ENCODE results near the gene CERS2.

The CERS2 gene

DNA sequence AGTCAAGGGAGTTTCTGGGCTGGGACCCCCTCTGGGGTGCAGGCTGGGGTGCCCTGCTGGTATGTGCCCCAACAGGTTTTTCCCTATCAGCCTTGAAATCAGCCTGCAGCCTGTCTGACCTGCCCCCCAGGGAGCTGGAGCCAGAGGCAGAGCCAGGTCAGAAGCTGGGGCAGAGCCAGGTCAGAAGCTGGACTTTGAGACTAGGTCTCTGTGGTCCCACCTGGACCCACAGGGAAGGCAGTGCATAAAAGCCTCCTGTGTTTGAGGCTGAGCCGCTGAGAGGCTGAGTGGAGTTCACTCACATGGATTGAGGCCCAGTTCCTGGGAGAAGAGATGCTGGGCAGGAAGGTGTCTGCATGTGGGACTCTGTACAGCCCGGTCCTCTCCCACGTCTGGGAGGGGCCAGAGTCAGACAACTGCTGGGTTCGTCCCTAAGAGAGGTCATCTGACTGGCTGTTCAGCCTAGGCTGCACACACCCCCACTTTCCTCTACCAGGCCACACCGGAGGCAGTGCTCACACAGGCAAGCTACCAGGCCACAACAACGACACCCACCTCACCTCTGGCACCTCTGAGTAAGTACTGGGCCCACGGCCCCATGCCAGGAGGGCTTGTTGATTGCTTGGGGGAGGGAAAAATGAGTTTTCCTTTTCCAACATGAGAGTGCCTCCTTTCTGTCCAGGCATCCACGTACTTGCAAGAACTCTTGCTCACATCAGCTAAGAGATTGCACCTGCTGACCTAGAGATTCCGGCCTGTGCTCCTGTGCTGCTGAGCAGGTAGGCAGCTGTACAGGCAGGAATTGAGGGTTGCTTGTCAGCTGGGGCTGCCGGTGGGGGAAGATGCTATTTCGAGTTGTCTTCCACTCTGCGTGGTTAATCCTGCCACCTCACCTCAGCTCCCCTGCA, 7.4 kb upstream of the CERS2 start, which contains the start of gene ANXA9:
ANXA9 (plus strand) TSS at position 488 of the 908 bp plus-strand sequence. CDS start 814 bp downstream, outside the sequence.
- Mint-ChIP-seq H3K4me3 (no peak within 1 kb of the TSS), H3K36me3 (no peaks in the 10 kb centered on the region), H3K9me3 (no peaks in the 10 kb centered on the region), H3K27ac (no peak within 1 kb of the TSS), H3K27me3 (no peaks in the 10 kb centered on the region), H3K4me1 (peaks cover 7% of the 10 kb centered on the region)
- DNase-seq (ENCODE audit: low spot score in 2 of 2) (no peak), ATAC-seq (ENCODE audit: low read depth) (no peak)

DNA sequence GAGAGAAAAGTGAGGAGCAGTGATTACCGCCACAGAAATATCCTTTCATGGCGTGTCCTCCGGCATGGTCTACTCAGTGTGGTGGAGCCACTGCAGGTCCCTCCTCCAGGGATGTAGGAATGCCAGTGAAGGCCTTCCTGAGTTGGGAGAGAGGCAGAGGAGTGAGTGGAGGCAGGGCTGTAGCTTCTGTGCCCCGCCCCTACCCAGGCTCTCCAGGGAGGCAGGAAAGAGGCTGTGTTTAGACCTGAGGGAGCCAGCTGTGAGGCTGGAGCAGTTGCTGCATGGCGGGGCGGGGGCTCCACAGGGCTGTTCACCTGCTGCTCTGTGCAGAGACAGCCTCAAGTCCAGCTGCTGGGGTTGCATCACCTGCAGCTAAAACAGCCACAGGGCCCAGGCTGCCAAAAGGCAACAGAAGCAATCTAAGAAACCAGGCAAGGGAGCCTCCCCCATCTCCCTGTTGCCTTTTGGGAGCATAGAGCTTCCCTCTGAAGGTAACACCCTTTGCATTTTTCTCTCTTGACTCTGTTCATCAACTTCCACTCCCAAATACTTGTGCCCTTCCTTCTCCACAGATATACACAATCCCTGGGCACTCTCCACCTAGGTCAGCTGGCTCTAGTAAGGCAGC, 6.7 kb upstream of the CERS2 start:
- Mint-ChIP-seq H3K27ac (no peak overlapping the region), H3K9me3 (no peaks in the 10 kb centered on the region), H3K4me3 (no peak overlapping the region), H3K4me1 (peaks cover 14% of the 10 kb centered on the region), H3K36me3 (no peaks in the 10 kb centered on the region), H3K27me3 (no peaks in the 10 kb centered on the region)
- DNase-seq (ENCODE audit: low spot score in 2 of 2) (no peak), ATAC-seq (ENCODE audit: low read depth) (no peak)

DNA sequence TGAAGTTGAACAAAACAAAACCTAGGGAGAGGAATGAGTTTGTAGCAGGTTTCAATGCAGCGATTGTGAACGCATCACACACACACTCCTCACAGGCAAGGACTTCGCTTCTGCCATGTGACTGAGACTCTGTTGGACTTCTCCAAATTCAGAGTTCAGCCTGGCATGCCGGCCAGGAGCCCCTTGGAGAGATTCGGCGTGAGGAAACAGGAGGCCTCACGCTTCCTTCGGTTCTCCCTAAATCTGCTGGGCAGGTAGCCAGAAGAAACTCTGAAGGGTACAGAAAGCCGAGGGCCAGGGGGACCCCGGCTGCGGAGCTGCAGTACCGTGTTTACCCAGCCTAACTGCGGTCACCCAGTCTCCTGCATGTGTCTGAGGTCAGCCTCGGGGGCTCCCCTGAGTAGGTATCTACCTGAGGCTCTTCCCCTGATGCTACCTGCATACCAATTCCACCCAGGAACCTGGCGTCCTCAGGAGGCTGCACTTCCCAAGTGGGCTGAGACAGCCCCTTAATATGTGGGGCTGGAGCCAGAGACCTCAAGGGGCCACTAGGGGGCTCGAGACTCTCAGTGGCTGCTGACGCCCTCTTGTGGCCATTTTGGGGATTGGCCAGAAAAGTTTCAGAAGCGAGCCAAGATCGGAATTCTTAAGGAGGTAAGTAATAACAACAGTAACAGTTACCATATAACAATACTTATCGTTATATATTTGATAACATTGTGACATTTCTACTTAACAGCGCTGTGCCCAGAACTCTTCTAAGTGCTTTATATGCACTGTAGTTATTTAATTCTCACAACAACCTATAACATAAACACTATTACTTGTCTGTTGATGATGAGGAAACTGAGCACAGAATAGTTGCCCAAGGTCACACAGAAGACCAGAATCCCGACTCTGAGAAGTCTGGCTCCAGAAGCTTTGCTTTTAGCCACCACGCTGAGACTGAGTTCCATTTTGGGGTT, 4.7 kb upstream of the CERS2 start:
- Mint-ChIP-seq H3K27ac (no peak overlapping the region), H3K4me1 (peaks cover 14% of the 10 kb centered on the region), H3K36me3 (no peaks in the 10 kb centered on the region), H3K27me3 (no peaks in the 10 kb centered on the region), H3K9me3 (no peaks in the 10 kb centered on the region), H3K4me3 (peak overlapping the region; percentile 64)
- DNase-seq (ENCODE audit: low spot score in 2 of 2) (peak; percentile 89), ATAC-seq (ENCODE audit: low read depth) (peak; percentile 56)

DNA sequence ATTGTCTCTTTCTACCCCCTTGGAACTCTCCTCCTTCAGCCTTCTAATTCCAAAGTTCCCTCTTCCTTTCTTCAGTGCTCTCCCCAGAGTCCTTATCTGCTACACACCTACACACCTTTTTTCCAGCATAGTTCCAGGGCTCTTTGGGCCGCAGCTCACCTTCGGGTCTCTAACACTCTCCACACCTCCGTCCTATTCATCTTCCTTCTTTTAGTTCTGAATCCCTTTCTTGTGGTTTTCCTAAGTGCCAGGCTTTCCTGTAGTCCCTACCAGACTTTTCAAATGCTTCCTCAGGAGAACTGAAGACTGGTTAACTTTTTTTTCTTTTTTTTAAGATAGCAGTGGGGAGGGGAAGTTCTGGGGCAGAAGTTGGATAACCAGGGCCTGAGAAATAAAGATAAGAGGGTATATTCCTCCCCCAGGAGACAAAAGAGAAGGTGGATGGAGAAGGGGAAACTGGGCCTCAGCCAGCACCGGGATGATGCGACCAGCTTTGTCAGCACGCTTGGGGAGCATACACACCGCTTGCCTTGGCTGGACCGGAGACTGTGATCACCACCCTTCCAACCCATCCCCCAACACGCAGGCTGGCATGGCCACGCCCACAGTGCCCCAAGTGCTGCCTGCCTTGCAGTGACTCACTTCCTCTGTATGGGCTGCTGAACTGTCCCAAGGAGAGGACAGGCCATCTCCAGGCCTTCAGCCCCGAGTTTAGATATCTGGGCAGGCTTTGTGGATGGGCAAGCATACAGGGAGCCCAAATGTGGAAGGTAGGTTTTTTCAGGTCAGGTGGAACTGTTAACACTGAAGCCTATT, 2.5 kb upstream of the CERS2 start:
- Mint-ChIP-seq H3K27ac (peak overlapping the region; percentile 50), H3K27me3 (no peaks in the 10 kb centered on the region), H3K4me3 (peak overlapping the region; percentile 69), H3K4me1 (peaks cover 31% of the 10 kb centered on the region), H3K9me3 (no peaks in the 10 kb centered on the region), H3K36me3 (no peaks in the 10 kb centered on the region)
- DNase-seq (ENCODE audit: low spot score in 2 of 2) (peak; percentile 58 to 66), ATAC-seq (ENCODE audit: low read depth) (peak; percentile 40)

DNA sequence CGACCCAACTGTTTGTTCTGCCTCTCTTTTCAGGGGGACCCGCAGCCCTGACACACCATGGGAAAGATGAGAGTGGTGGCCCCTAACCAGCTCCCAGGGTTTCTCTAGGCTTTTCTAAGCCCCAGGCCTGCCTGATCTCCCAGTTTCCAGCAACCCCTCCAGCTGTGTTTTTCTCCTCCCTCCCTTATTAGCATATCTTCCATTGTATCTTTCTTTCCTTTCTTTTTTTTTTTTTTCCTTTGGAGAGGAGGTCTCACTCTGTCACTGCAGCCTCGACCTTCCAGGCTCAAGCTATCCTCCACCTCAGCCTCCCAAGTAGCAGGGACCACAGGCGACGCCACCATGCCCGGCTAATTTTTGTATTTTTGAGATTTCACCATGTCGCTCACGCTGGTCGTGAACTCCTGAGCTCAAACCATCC, 1.8 kb upstream of the CERS2 start:
- DNase-seq (ENCODE audit: low spot score in 2 of 2) (no peak), ATAC-seq (ENCODE audit: low read depth) (no peak)
- H3K4me1 Mint-ChIP-seq: peaks cover 37% of the 10 kb centered on the region
- peak overlapping the region; percentile 50 for H3K27ac Mint-ChIP-seq
- peak overlapping the region; percentile 69 for H3K4me3 Mint-ChIP-seq
- no peaks in the 10 kb centered on the region for H3K9me3 Mint-ChIP-seq
- H3K36me3 Mint-ChIP-seq: no peaks in the 10 kb centered on the region
- no peaks in the 10 kb centered on the region for H3K27me3 Mint-ChIP-seq

DNA sequence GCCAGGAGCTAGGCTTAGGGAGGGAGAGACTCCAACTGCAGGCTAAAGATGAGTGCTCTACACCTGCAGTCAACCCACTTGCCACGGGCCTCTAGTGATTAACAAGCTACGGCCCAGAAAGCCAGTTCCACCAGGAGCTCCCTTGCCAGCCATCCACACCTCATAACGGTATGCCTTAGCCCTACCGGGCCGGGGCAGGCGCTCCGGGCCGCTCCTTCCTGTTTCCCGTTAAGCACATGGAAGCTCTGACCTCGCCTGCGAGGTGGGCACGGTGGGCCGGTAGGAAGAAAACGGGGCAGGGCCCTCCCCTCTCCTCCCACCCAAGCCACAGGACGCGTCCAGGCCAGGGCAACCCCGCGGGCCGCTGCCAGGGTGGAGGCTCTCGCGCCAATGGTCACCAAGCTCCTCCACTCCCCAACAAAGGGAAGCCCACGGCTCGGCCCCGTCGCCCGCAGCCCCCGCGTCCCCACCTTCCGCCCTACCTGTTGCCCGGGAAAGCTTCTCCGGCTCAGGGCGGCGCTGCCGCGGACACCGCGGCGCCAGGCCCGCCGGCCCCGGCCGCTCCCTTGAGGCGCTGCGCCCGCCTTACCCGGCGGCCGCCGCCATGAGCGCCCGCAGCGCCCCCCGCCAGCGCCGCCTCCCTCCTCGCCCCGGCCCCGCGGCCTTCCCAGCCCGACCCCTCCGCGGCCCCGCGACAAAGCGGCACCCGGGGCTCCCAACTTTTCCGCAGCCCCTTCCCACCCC, 627 bp downstream of the CERS2 start:
- DNase-seq (ENCODE audit: low spot score in 2 of 2) (peak; percentile 20 to 59), ATAC-seq (ENCODE audit: low read depth) (peak; percentile 47)
- peaks cover 43% of the 10 kb centered on the region for H3K4me1 Mint-ChIP-seq
- H3K4me3 Mint-ChIP-seq: peak overlapping the region; percentile 89
- no peaks in the 10 kb centered on the region for H3K27me3 Mint-ChIP-seq
- H3K9me3 Mint-ChIP-seq: no peaks in the 10 kb centered on the region
- peak overlapping the region; percentile 91 for H3K27ac Mint-ChIP-seq
- peaks cover under 1% of the 10 kb centered on the region for H3K36me3 Mint-ChIP-seq

DNA sequence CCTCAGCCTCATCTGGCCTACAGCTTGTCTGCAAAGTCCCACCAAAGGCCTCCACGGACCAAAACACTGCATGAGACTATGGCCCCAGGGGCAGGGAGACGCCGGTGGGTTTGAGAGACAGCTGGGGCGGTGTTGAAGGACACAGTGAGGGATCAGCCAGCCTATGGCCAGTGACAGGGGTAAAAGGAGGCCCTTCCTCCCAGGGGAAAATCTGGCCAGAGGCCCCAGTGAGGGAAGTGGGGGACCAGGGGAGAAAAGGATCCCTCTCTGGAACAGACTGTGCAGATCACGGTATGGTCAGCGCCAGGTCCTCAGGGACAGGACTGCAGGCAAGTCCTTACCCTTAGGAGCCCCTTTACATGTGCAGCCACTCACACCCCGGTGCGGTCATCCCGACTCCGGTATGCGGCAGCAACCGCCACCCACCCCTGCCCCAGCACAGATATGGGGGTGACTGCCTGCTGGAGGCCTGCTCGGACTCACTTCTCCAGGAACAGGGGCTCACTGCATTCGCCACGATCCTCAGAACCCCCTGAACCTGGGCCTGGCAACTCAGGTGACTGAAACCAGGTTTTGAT, 1.3 kb downstream of the CERS2 start:
- peak overlapping the region; percentile 91 for H3K27ac Mint-ChIP-seq
- ATAC-seq (ENCODE audit: low read depth): no peak
- H3K36me3 Mint-ChIP-seq: peaks cover 5% of the 10 kb centered on the region
- no peaks in the 10 kb centered on the region for H3K27me3 Mint-ChIP-seq
- no peaks in the 10 kb centered on the region for H3K9me3 Mint-ChIP-seq
- peak in 1 of 2 donors; percentile 11 for DNase-seq (ENCODE audit: low spot score in 2 of 2)
- peak overlapping the region; percentile 89 for H3K4me3 Mint-ChIP-seq
- H3K4me1 Mint-ChIP-seq: peaks cover 41% of the 10 kb centered on the region

DNA sequence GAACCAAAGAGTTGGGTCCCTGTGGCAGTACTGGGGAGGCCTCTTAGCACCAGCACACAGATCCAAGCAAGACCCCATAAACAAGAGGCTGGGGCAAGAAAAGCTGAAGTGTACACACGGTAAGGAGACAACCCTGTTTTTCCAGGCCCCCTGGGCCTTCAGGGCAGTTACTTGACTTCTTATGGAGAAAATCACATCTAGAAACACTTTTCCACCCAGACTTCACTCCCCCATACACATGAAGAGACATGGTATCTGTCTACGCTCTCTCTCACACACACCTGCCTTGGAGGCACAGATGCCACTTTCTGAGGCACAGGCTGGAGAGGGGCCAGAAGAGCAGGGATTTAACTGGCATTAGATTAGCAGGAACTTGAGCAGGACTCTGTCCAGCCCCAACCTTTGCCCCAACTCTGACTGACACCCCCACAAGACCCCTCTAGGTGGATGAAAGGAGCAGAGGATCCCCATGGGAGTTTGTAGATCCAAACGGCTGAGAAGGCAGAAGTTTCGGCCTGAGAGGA, 2.2 kb downstream of the CERS2 start:
- no peak for ATAC-seq (ENCODE audit: low read depth)
- H3K4me1 Mint-ChIP-seq: peaks cover 39% of the 10 kb centered on the region
- peak overlapping the region; percentile 89 for H3K4me3 Mint-ChIP-seq
- peak overlapping the region; percentile 91 for H3K27ac Mint-ChIP-seq
- H3K9me3 Mint-ChIP-seq: no peaks in the 10 kb centered on the region
- H3K27me3 Mint-ChIP-seq: no peaks in the 10 kb centered on the region
- H3K36me3 Mint-ChIP-seq: peaks cover 14% of the 10 kb centered on the region
- no peak for DNase-seq (ENCODE audit: low spot score in 2 of 2)

DNA sequence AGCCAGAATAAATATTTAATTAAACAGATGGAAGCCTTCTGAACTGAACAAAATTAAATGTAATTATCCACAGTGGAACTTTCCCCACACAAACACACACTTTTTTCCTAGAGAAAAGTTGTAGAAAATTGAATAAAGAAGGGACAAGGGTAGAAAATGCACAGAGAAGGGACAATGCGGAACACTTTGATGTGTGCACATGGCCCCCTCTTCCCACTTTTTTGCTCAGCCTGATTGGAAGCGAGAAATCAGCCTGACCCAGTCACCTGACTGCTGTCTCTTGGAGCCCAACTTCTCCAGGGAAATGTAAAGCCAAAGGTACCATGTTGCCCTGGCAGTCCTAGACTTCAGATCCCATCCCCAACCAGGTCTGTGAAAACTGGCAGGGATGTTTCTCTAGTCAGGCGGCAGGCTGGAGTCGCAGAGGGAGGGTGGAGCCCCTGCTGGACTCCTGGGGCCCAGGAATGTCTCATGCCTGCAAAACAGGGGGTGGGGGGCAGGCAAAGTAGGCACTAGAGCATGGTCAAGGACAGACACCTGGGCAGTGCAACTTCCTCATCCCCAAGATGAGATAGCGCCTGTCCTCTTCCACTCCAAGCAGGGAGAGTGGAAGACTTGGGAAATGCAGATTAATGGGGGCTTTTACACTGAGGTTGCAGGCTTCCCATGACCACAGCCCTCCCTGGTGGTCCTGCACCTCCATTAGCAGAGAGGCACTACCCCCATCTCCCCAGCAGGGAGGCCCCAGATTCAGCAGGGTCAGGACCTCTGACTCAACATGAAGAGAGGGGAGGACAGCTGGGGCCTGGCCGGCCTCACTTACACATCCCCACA, 2.8 kb downstream of the CERS2 start:
- peak overlapping the region; percentile 89 for H3K4me3 Mint-ChIP-seq
- H3K9me3 Mint-ChIP-seq: no peaks in the 10 kb centered on the region
- H3K36me3 Mint-ChIP-seq: peaks cover 18% of the 10 kb centered on the region
- ATAC-seq (ENCODE audit: low read depth) (no peak), DNase-seq (ENCODE audit: low spot score in 2 of 2) (no peak)
- H3K4me1 Mint-ChIP-seq: peaks cover 33% of the 10 kb centered on the region
- H3K27me3 Mint-ChIP-seq: no peaks in the 10 kb centered on the region
- peak overlapping the region; percentile 91 for H3K27ac Mint-ChIP-seq

DNA sequence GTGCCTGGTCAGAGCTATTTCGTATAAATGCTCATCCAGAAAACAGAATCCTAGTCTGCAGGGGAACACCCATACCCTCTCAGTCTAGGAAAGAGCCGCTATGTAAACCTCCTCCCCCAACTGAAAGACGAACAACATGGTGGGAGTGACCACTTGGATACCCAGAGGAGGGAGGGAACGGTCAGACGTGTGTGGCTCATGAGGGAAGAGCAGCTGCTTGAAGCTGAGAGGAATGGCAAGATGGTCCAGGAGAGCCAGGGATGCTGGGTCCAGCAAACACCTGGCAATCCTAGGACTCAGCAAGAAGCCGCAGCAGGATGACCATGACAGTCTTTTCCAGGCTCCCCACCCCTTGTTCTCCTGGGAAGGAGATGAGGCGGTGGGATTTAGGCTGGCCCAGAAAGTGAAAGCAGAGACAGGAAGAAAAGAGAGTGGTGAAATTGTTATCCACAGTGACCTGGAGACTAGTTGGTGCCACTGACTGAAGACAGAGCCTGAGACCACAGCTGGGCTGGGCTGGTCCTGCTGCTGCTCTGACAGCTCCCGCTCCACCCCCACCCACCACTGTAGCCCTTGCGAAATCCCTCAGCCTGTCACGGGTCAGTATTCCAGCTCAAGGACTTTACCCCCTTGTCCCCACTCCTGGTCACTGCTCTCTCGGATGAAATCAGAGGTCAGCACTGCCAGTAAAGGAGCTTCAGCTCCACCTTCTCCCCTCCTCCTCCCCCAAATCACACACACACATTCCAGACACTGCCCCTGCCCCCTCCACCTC, 3.6 kb downstream of the CERS2 start:
- no peak overlapping the region for H3K4me3 Mint-ChIP-seq
- peaks cover 28% of the 10 kb centered on the region for H3K4me1 Mint-ChIP-seq
- no peaks in the 10 kb centered on the region for H3K9me3 Mint-ChIP-seq
- ATAC-seq (ENCODE audit: low read depth): no peak
- no peaks in the 10 kb centered on the region for H3K27me3 Mint-ChIP-seq
- H3K27ac Mint-ChIP-seq: peak overlapping the region; percentile 56
- no peak for DNase-seq (ENCODE audit: low spot score in 2 of 2)
- peaks cover 22% of the 10 kb centered on the region for H3K36me3 Mint-ChIP-seq

DNA sequence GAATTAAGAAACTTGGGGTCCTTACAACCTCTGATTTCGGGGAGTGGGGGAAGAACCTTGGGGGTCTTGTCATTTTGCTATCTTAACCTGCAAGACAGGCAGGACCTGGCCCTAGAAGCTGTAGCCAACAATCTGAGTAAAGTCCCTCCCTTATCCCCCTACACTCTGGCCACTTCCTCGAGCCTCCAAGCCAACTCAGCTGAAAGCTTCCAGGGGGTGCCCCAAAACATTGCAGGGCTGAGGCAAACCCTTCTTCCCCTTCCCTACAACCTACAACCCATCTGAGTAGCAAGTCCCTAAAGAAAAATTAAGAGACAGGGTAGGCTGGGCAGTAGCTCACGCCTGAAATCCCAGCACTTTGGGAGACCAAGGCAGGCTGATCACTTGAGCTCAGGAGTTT, 5.0 kb downstream of the CERS2 start:
- H3K36me3 Mint-ChIP-seq: peaks cover 24% of the 10 kb centered on the region
- peaks cover 28% of the 10 kb centered on the region for H3K4me1 Mint-ChIP-seq
- H3K9me3 Mint-ChIP-seq: no peaks in the 10 kb centered on the region
- no peak overlapping the region for H3K4me3 Mint-ChIP-seq
- no peaks in the 10 kb centered on the region for H3K27me3 Mint-ChIP-seq
- ATAC-seq (ENCODE audit: low read depth): no peak
- peak overlapping the region; percentile 56 for H3K27ac Mint-ChIP-seq
- DNase-seq (ENCODE audit: low spot score in 2 of 2): no peak
